A673 (cell line): ENCODE data around the gene SPX.

Experiments
- EZH2 ChIP-seq: fragments of 200-600 bp; sonication (generic); IDR thresholded peaks from 2 replicates; pipeline ENCODE4 v1.6.1; 2017; ENCODE audit warnings: borderline replicate concordance, low read depth, mild to moderate bottlenecking, mixed read lengths, antibody characterized with exemption, low read length; ENCODE audit not compliant: poor library complexity, severe bottlenecking
- TF ChIP-seq, protein P1 (sequence below): fragments of 300-800, 200-600 bp; sonication (generic); conservative IDR thresholded peaks from 2 replicates; pipeline ENCODE4 v1.5.1; 2017; ENCODE audit warnings: low read depth, mild to moderate bottlenecking, antibody characterized with exemption, low read length, moderate library complexity, mixed read lengths

DNA sequence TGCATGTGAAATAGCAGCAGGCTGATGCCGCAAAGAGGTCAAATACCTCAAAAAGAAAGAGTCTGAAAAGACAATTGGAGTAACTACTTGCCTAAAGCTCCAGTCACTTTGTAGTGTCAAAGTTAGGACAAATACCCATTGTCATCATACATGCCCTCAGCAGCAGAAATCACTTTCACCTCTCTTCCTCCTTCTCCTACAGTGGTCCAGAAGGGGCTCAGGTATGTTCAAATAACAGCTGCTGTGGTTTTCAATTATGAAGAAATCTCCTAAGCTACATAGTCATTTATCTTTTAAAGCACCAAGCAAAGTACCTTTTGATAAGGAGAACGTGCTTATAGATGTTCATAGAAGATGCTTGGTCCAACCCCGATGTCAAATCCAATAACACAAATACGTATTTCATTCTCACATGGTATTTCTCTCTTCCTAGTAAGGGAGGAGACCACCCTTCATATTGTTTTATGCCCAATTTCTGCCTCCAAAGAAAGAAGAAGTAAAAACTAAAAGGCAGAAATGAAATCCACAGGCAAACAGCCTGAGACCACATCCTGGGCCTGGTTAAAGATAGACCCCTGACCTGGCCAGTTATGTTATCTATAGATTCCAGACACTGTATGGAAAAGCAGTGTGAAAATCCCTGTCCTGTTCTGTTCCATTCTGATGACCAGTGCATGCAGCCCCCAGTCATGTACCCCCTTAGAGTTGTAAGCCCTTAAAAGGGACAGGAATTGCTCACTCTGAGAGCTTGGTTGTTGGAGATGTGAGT, 54.8 kb downstream of the SPX start:
- TF ChIP-seq, protein P1, sequence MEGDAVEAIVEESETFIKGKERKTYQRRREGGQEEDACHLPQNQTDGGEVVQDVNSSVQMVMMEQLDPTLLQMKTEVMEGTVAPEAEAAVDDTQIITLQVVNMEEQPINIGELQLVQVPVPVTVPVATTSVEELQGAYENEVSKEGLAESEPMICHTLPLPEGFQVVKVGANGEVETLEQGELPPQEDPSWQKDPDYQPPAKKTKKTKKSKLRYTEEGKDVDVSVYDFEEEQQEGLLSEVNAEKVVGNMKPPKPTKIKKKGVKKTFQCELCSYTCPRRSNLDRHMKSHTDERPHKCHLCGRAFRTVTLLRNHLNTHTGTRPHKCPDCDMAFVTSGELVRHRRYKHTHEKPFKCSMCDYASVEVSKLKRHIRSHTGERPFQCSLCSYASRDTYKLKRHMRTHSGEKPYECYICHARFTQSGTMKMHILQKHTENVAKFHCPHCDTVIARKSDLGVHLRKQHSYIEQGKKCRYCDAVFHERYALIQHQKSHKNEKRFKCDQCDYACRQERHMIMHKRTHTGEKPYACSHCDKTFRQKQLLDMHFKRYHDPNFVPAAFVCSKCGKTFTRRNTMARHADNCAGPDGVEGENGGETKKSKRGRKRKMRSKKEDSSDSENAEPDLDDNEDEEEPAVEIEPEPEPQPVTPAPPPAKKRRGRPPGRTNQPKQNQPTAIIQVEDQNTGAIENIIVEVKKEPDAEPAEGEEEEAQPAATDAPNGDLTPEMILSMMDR, result no peak
- TF ChIP-seq EZH2, result no peak
